ENCODE results near the gene S100A9.
"Not testable (repeated sequence)": the region's sequence is repeated elsewhere in the genome, so short reads cannot be mapped to it uniquely, and the experiment has no call there.

S100A9 gene

DNA sequence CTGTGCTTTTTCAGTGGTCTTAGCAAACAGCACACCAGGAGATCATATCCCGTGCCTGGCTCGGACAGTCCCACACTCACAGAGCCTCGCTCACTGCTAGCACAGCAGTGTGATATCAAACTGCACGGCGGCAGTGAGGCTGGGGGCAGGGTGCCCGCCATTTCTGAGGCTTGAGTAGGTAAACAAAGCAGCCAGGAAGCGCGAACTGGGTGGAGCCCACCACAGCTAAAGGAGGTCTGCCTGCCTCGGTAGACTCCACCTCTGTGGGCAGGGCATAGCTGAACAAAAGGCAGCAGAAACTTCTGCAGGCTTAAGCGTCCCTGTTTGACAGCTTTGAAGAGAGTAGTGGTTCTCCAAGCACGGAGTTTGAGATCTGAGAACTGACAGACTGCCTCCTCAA, 49.6 kb downstream of the S100A9 start:
- DNase-seq (ENCODE audit: low read depth in 2 of 2): not testable (repeated sequence)

Data from stimulated activated CD8-positive, alpha-beta memory T cell treated with anti-CD3 and anti-CD28 coated beads, Interleukin-15, amount 100 ng/mL, for 4 hours (primary cell).